ACC112 (cell line): ENCODE measurements around the gene ACTL10.
A peak's percentile ranks its signal among the peaks of the same experiment; 100 is the strongest.
"Not testable (repeated sequence)": the region's sequence is repeated elsewhere in the genome, so short reads cannot be mapped to it uniquely, and the experiment has no call there.

Source experiments
- H2AFZ ChIP-seq: fragments of 200-600 bp; sonication (generic); one replicate; pipeline ENCODE4 v1.6.0; 2017; ENCODE audit warnings: antibody characterized with exemption, low read length; ENCODE audit not compliant: unreplicated experiment
- H3K27ac ChIP-seq: fragments of 200-600 bp; sonication (generic); 2 replicates; pipeline ENCODE4 v1.5.1; 2014; ENCODE audit warnings: low read depth, mild to moderate bottlenecking, antibody characterized with exemption, low read length, moderate library complexity
- H3K27me3 ChIP-seq: fragments of 200-600 bp; sonication (generic); 2 replicates; pipeline ENCODE4 v1.6.1; 2014; ENCODE audit warnings: mild to moderate bottlenecking, antibody characterized with exemption, low read length, moderate library complexity, mixed read lengths; ENCODE audit not compliant: insufficient read depth
- H3K36me3 ChIP-seq: fragments of 200-600 bp; sonication (generic); 2 replicates; pipeline ENCODE4 v1.6.1; 2016; ENCODE audit warnings: mild to moderate bottlenecking, antibody characterized with exemption, low read length, moderate library complexity, mixed read lengths; ENCODE audit not compliant: insufficient read depth
- H3K4me1 ChIP-seq: fragments of 200-600 bp; sonication (generic); one replicate; pipeline ENCODE4 v1.6.1; 2016; ENCODE audit warnings: low read length, mixed read lengths; ENCODE audit not compliant: insufficient read depth, unreplicated experiment, control insufficient read depth
- H3K4me3 ChIP-seq: fragments of 200-600 bp; sonication (generic); 2 replicates; pipeline ENCODE4 v1.5.1; 2014; ENCODE audit warnings: mild to moderate bottlenecking, low read depth, low read length
- H3K79me2 ChIP-seq: fragments of 200-600 bp; sonication (generic); one replicate; pipeline ENCODE4 v1.6.0; 2016; ENCODE audit warnings: low read length; ENCODE audit not compliant: control insufficient read depth, unreplicated experiment, insufficient read depth

Gene ACTL10

GRCh38 chr20:33700696-33701441 is 34.1 kb downstream of the ACTL10 start:
- H3K4me1 ChIP-seq, H3K4me3 ChIP-seq, H3K36me3 ChIP-seq, H2AFZ ChIP-seq, H3K27ac ChIP-seq, H3K27me3 ChIP-seq, H3K79me2 ChIP-seq: not testable (repeated sequence)

DNA sequence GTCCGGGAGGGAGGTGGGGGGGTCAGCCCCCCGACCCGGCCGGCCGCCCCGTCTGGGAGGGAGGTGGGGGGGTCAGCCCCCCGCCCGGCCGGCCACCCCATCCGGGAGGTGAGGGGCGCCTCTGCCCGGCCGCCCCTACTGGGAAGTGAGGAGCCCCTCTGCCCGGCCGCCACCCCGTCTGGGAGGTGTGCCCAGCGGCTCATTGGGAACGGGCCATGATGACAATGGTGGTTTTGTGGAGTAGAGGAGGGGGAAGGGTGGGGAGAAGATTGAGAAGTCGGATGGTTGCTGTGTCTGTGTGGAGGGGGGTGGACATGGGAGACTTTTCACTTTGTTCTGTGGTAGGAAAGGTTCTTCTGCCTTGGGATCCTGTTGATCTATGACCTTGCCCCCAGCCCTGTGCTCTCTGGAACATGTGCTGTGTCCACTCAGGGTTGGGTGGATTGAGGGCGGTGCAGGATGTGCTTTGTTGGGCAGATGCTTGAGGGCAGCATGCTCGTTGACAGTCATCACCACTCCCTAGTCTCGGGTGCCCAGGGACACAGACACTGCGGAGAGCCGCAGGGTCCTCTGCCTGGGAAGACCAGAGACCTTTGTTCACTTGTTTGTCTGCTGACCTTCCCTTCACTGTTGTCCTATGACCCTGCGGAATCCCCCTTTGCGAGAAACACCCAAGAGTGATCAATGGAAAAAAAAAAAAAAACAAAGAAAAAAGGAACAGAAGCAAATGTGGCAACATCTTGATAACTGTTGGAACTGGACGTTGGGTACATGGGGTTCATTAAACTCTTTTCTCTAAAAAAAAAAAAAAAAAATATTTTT is 35.1 kb downstream of the ACTL10 start:
- Histone ChIP-seq H3K4me1 (peaks cover 4% of the 10 kb centered on the region), H3K27ac (no peak overlapping the region), H2AFZ (no peak overlapping the region), H3K27me3 (no peaks in the 10 kb centered on the region), H3K36me3 (no peaks in the 10 kb centered on the region), H3K4me3 (no peak overlapping the region), H3K79me2 (no peaks in the 10 kb centered on the region)

DNA sequence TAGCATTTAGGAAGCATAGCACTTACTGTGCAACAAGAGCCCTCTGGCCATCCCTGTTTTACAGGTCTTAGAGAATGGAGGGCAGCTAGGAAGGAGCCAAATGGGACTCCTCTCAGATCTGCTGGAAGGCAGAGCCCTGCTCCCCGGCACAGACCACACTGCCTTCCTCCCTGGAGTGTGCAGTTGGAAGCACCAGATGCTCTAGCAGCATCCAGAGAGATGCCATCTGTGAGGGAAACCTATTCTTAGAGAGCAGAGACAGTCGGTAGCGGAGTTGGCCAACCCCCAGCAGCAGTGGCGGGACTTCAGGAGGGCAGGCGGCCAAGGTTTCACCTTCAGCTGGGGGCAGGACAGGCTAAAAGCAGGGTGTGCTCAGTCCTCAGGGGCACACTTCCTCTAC is 36.1 kb downstream of the ACTL10 start:
- H3K27me3 ChIP-seq = no peaks in the 10 kb centered on the region
- no peak overlapping the region for H2AFZ ChIP-seq
- no peak overlapping the region for H3K4me3 ChIP-seq
- H3K4me1 ChIP-seq = no peaks in the 10 kb centered on the region
- no peaks in the 10 kb centered on the region for H3K36me3 ChIP-seq
- H3K27ac ChIP-seq = no peak overlapping the region
- H3K79me2 ChIP-seq = no peaks in the 10 kb centered on the region

DNA sequence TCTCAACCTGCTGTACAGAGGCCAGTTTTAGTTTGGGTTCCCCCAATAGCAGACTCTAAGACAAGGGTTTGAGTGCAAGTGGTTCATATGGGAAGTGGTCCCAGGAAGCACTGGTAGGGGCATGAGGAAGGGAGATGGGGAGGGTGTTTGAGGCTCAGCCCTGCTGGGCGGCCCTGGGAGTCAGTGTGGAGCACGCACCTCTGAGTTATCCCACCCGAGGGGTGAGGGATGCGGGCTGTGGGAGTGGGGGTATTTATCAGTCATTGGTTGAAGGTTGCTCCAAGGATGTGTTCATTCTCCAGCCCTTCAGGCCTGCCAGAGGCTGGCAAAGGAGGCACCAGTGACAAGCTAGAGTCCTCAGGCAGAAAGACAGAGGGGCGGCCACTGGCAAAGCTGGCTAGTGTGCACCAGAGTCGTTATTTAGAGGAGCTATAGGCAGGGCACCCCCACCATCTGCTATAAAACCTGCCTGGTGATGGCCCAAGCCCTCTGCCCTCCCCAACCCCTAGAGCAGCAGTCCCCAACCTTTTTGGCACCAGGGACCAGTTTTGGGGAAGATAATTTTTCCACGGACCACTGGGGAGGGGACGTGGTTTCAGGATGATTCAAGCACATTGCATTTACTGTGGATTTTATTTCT is 36.9 kb downstream of the ACTL10 start:
- no peak overlapping the region for H3K27ac ChIP-seq
- H2AFZ ChIP-seq = no peak overlapping the region
- H3K4me1 ChIP-seq = no peaks in the 10 kb centered on the region
- H3K27me3 ChIP-seq = no peaks in the 10 kb centered on the region
- no peaks in the 10 kb centered on the region for H3K79me2 ChIP-seq
- H3K36me3 ChIP-seq = no peaks in the 10 kb centered on the region
- H3K4me3 ChIP-seq = no peak overlapping the region

- Histone ChIP-seq H3K79me2 (no peaks in the 10 kb centered on the region), H3K27me3 (no peaks in the 10 kb centered on the region), H3K36me3 (no peaks in the 10 kb centered on the region), H2AFZ (no peak overlapping the region), H3K4me3 (no peak overlapping the region), H3K27ac (no peak overlapping the region), H3K4me1 (peaks cover 3% of the 10 kb centered on the region)
These were observed 37.6 kb downstream of the ACTL10 start for GRCh38 chr20:33704197-33704924.

DNA sequence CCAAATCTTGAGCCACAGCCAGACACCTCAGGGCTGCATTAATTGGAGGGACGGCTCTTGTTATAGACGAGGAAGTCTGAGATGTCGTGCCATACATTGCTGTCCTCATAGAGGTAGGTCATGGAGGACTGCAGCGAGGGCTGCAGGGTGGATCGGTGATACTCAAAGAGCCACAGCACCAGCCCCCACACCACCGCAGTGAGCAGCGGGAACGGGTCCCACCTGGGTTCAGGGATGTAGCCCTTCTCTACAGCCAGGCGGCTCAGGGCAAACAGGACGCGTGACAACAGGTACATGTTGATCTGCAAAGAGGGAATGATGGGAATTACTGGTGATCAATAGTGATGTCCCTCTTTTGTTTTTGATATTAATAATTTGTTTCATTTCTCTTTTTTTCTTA is 40.9 kb downstream of the ACTL10 start:
- H3K27me3 ChIP-seq = no peaks in the 10 kb centered on the region
- H3K4me1 ChIP-seq = peaks cover 14% of the 10 kb centered on the region
- no peaks in the 10 kb centered on the region for H3K79me2 ChIP-seq
- no peaks in the 10 kb centered on the region for H3K36me3 ChIP-seq
- no peak overlapping the region for H3K27ac ChIP-seq
- H3K4me3 ChIP-seq = no peak overlapping the region
- no peak overlapping the region for H2AFZ ChIP-seq

GRCh38 chr20:33709398-33709797 is 42.7 kb downstream of the ACTL10 start:
- H3K79me2 ChIP-seq = no peaks in the 10 kb centered on the region
- no peak overlapping the region for H3K4me3 ChIP-seq
- H3K27ac ChIP-seq = peak overlapping the region; percentile 61
- no peaks in the 10 kb centered on the region for H3K27me3 ChIP-seq
- peaks cover 14% of the 10 kb centered on the region for H3K4me1 ChIP-seq
- no peak overlapping the region for H2AFZ ChIP-seq
- H3K36me3 ChIP-seq = no peaks in the 10 kb centered on the region

- H3K4me1 ChIP-seq = peaks cover 14% of the 10 kb centered on the region
- H3K4me3 ChIP-seq = no peak overlapping the region
- H3K27ac ChIP-seq = peak overlapping the region; percentile 61; the same call in 1 of the 2 replicates
- H3K27me3 ChIP-seq = no peaks in the 10 kb centered on the region
- no peaks in the 10 kb centered on the region for H3K36me3 ChIP-seq
- no peaks in the 10 kb centered on the region for H3K79me2 ChIP-seq
- H2AFZ ChIP-seq = no peak overlapping the region
These were observed 43.3 kb downstream of the ACTL10 start for GRCh38 chr20:33709905-33710541.

DNA sequence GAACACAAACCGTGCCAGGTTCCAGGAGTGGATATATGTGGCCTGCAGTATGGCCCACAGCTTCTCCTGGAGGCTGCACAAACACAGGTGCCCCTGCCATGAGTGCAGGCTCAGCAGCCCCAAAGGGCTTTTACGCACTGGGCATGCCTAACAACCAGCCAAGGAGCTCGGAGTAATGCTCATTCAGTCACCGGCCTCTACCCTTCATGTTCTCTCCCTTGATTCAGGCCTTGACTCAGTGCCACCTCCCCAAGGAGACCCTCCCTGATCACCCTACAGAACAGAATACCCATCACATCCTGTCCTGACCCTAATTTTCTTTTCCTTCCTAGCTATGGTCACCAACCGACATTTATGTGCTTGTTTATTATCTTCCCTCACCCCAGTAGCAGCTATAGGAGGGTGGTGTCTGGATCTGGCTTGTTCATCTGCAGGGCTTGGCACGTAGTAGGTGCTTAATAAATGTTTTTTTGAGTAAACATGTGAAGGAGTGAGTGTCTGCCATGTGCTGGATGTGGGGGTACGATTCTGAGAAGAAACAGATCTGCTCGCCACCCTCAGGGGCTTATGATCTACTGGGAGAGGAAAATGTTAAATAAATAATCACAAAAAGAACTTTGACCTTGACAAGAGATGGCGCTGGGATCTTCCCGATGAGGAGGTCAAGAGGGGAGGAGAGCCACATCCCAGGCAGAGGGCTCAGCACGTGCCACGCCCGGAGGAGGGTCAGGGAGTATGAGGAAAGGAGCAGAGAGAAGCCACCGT is 44.1 kb downstream of the ACTL10 start:
- Histone ChIP-seq H2AFZ (no peak overlapping the region), H3K27ac (no peak overlapping the region), H3K79me2 (no peaks in the 10 kb centered on the region), H3K4me3 (no peak overlapping the region), H3K4me1 (peaks cover 14% of the 10 kb centered on the region), H3K36me3 (no peaks in the 10 kb centered on the region), H3K27me3 (no peaks in the 10 kb centered on the region)

GRCh38 chr20:33711446-33711738 is 44.6 kb downstream of the ACTL10 start:
- no peak overlapping the region for H3K4me3 ChIP-seq
- no peaks in the 10 kb centered on the region for H3K79me2 ChIP-seq
- H3K27ac ChIP-seq = no peak overlapping the region
- no peak overlapping the region for H2AFZ ChIP-seq
- H3K36me3 ChIP-seq = no peaks in the 10 kb centered on the region
- H3K27me3 ChIP-seq = no peaks in the 10 kb centered on the region
- H3K4me1 ChIP-seq = peaks cover 14% of the 10 kb centered on the region
